HEK293 (cell line): ENCODE data around the gene OTUD3.

Source experiments
- HOXA7 ChIP-seq: sonication (generic); formaldehyde crosslinking; IDR thresholded peaks from 2 replicates; pipeline ENCODE4 v1.8.1; 2022; ENCODE audit warnings: missing genetic modification reagents, borderline replicate concordance
- HOXC10 ChIP-seq: sonication (generic); formaldehyde crosslinking; IDR thresholded peaks from 2 replicates; pipeline ENCODE4 v1.8.1; 2023; ENCODE audit warnings: mild to moderate bottlenecking, missing genetic modification reagents
- REST ChIP-seq: fragments of 450-650 bp; formaldehyde crosslinking; IDR thresholded peaks from 2 replicates; pipeline ENCODE4 v1.5.1; 2016; ENCODE audit warnings: missing biosample characterization, missing genetic modification characterization
- SCRT1 ChIP-seq: fragments of 450-650 bp; formaldehyde crosslinking; IDR thresholded peaks from 2 replicates; pipeline ENCODE4 v1.5.1; 2016; ENCODE audit warnings: missing biosample characterization, missing genetic modification characterization, borderline replicate concordance
- SP2 ChIP-seq: fragments of 450-650 bp; formaldehyde crosslinking; IDR thresholded peaks from 2 replicates; pipeline ENCODE4 v1.5.1; 2016; ENCODE audit warnings: missing biosample characterization, missing genetic modification characterization
- ZNF114 ChIP-seq: fragments of 450-650 bp; formaldehyde crosslinking; IDR thresholded peaks from 2 replicates; pipeline ENCODE4 v1.5.0; 2017; ENCODE audit warnings: missing biosample characterization, missing genetic modification characterization
- ZNF121 ChIP-seq: fragments of 450-650 bp; formaldehyde crosslinking; IDR thresholded peaks from 2 replicates; pipeline ENCODE4 v1.5.1; 2016; ENCODE audit warnings: missing biosample characterization, missing genetic modification characterization
- ZNF133 ChIP-seq: fragments of 450-650 bp; formaldehyde crosslinking; IDR thresholded peaks from 2 replicates; pipeline ENCODE4 v1.5.1; 2016; ENCODE audit warnings: missing biosample characterization, missing genetic modification characterization
- ZNF184 ChIP-seq: fragments of 450-650 bp; IDR thresholded peaks from 2 replicates; pipeline ENCODE4 v1.5.1; 2018; ENCODE audit warnings: missing biosample characterization, mild to moderate bottlenecking, missing genetic modification characterization
- ZNF626 ChIP-seq: fragments of 450-650 bp; sonication (Bioruptor Pico); formaldehyde crosslinking; IDR thresholded peaks from 2 replicates; pipeline ENCODE4 v1.5.1; 2018; ENCODE audit warnings: missing biosample characterization, missing genetic modification characterization, inconsistent platforms
- ZNF629 ChIP-seq: fragments of 450-650 bp; formaldehyde crosslinking; IDR thresholded peaks from 2 replicates; pipeline ENCODE4 v1.5.1; 2017; ENCODE audit warnings: missing biosample characterization, missing genetic modification characterization
- ZNF768 ChIP-seq: fragments of 450-650 bp; formaldehyde crosslinking; IDR thresholded peaks from 2 replicates; pipeline ENCODE4 v1.5.1; 2018; ENCODE audit warnings: missing biosample characterization, mild to moderate bottlenecking, missing genetic modification characterization
- ZNF830 ChIP-seq: fragments of 450-650 bp; IDR thresholded peaks from 2 replicates; pipeline ENCODE4 v1.5.0; 2018; ENCODE audit warnings: missing biosample characterization, missing genetic modification characterization, low read depth, mild to moderate bottlenecking, moderate library complexity
- TF ChIP-seq, protein P1 (sequence below): fragments of 450-650 bp; formaldehyde crosslinking; IDR thresholded peaks from 2 replicates; pipeline ENCODE4 v1.5.1; 2016; ENCODE audit warnings: missing biosample characterization, missing genetic modification characterization

DNA sequence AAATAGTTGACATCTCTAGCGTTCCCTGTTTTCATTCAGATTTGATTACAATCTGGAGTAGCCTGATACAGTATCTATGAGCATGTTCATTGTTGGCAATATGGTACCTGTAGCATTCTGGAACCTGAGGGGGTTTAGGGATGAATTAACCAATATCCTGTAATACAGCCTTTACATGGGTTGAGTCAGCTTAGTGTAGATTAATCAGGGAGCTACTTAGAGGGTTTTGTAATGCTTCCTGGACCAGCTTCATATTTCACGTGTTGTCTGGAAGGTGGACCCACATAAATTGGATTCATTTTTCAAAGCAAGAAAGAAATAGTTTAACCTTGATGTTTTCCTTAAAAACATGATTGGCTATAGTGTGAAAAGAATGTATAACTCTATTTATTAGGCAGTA is 3.6 kb downstream of the OTUD3 start:
- TF ChIP-seq, protein P1, sequence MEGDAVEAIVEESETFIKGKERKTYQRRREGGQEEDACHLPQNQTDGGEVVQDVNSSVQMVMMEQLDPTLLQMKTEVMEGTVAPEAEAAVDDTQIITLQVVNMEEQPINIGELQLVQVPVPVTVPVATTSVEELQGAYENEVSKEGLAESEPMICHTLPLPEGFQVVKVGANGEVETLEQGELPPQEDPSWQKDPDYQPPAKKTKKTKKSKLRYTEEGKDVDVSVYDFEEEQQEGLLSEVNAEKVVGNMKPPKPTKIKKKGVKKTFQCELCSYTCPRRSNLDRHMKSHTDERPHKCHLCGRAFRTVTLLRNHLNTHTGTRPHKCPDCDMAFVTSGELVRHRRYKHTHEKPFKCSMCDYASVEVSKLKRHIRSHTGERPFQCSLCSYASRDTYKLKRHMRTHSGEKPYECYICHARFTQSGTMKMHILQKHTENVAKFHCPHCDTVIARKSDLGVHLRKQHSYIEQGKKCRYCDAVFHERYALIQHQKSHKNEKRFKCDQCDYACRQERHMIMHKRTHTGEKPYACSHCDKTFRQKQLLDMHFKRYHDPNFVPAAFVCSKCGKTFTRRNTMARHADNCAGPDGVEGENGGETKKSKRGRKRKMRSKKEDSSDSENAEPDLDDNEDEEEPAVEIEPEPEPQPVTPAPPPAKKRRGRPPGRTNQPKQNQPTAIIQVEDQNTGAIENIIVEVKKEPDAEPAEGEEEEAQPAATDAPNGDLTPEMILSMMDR (tag by site-specific recombination) = no peak
- TF ChIP-seq HOXA7 (no peak), REST (tag by site-specific recombination) (no peak), HOXC10 (CRISPR knock-in tag) (no peak), ZNF121 (tag by site-specific recombination) (no peak), ZNF133 (tag by site-specific recombination) (no peak), SP2 (tag by site-specific recombination) (no peak), ZNF830 (tag by site-specific recombination) (no peak), SCRT1 (tag by site-specific recombination) (no peak), ZNF768 (tag by site-specific recombination) (no peak), ZNF629 (tag by site-specific recombination) (no peak), ZNF114 (no peak), ZNF184 (tag by site-specific recombination) (no peak), ZNF626 (tag by site-specific recombination) (no peak)
